Activated T-cell treated with anti-CD3 and anti-CD28 coated beads, Interleukin-2, amount 50 U/mL, for 72 hours (primary cell): ENCODE data around the gene MAP7D2. TPM values are rescaled to one million over a fixed set of nuclear protein-coding genes. Genes with fewer than 3 reads are reported as not detected.

Experiments
- ATAC-seq, 2 donors: fragments of 150-1000 bp; cut with Tn5 transposase; replicated peaks in 1 of 2; 2 replicates each; pipeline ENCODE4 v1.10.0; 2021; ENCODE audit warnings: moderate library complexity in 2 of 2, mild to moderate bottlenecking in 1 of 2
- DNase-seq, 2 donors: peaks; one replicate each; pipeline ENCODE4 v3.0.0; 2021 to 2022; ENCODE audit warnings: mixed read lengths in 1 of 2
- H3K27ac Mint-ChIP-seq: one replicate; pipeline ENCODE4 v1.8.0; 2022; ENCODE audit warnings: mild to moderate bottlenecking, moderate library complexity, mixed read lengths
- H3K27me3 Mint-ChIP-seq: one replicate; pipeline ENCODE4 v1.8.0; 2022; ENCODE audit warnings: low read depth, mixed read lengths
- H3K36me3 Mint-ChIP-seq, 2 donors: one replicate each; pipeline ENCODE4 v1.8.0; 2022; ENCODE audit warnings: mixed read lengths in 2 of 2, mild to moderate bottlenecking in 1 of 2; ENCODE audit not compliant: insufficient read depth in 2 of 2
- H3K4me1 Mint-ChIP-seq: one replicate; pipeline ENCODE4 v1.8.0; 2022; ENCODE audit warnings: low read depth, mixed read lengths
- H3K4me3 Mint-ChIP-seq, 2 donors: one replicate each; pipeline ENCODE4 v1.8.0; 2022; ENCODE audit warnings: mild to moderate bottlenecking in 2 of 2, mixed read lengths in 2 of 2, moderate library complexity in 2 of 2
- H3K9me3 Mint-ChIP-seq, 2 donors: one replicate each; pipeline ENCODE4 v1.8.0; 2022; ENCODE audit warnings: mixed read lengths in 2 of 2
- total RNA-seq, 2 donors: library from RNA; stranded (reverse); gene quantifications; one replicate each; pipeline ENCODE4 v1.2.3, GENCODE V29; 2022

Gene MAP7D2
- total RNA-seq, 2 donors from 2014 or later = 0.12 to 0.96 TPM

DNA sequence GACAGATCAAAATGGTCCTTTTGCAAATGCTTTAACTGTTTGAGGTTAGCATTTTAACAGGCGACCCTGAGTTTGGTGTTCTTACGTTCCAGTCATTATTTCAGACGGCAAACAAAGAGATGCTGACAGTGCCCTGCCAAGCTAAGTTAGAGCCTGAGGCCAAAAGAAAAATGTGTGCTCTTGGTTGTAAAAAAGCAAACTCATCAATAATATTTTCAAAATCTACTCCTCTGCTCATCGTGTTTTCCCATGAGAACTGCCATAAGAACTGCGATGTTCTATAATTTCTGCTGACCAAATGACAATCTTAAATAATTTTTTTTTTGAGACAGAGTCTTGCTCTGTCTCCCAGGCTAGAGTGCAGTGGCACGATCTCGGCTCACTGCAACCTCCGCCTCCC is 63.2 kb downstream of the MAP7D2 start:
- Mint-ChIP-seq H3K27me3 (no peaks in the 10 kb centered on the region), H3K27ac (no peak overlapping the region), H3K4me1 (no peaks in the 10 kb centered on the region), H3K4me3 (no peak overlapping the region), H3K9me3 (no peaks in the 10 kb centered on the region), H3K36me3 (no peaks in the 10 kb centered on the region)
- ATAC-seq (no peak), DNase-seq (no peak)

GRCh38 chrX:20046864-20047263 is 69.8 kb downstream of the MAP7D2 start:
- Mint-ChIP-seq H3K4me3 (no peak overlapping the region), H3K27me3 (no peaks in the 10 kb centered on the region), H3K27ac (no peak overlapping the region), H3K9me3 (no peaks in the 10 kb centered on the region), H3K36me3 (no peaks in the 10 kb centered on the region), H3K4me1 (no peaks in the 10 kb centered on the region)
- ATAC-seq (no peak), DNase-seq (no peak)

DNA sequence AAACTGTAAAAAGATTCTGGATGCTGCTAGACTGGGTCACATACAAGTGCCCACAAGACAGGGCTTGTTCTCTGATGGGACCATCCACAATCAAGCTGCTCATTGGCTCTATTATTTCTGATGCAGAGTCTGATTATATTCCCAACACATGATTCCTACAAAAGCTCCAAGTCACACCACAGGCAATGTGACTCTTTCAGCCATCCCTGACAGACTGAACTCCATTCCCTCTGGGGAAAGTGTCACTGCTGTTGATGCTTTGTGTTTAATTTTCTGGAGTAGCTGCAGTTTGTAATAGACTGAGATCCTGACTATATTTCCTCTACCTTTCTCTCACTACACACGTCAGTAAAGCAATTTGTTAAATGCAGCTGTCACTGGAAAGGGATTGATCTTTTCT is 70.5 kb downstream of the MAP7D2 start:
- no peak for ATAC-seq
- H3K27me3 Mint-ChIP-seq = no peaks in the 10 kb centered on the region
- H3K4me1 Mint-ChIP-seq = no peaks in the 10 kb centered on the region
- H3K9me3 Mint-ChIP-seq = no peaks in the 10 kb centered on the region
- no peak overlapping the region for H3K27ac Mint-ChIP-seq
- H3K4me3 Mint-ChIP-seq = no peak overlapping the region
- no peak for DNase-seq
- H3K36me3 Mint-ChIP-seq = no peaks in the 10 kb centered on the region

DNA sequence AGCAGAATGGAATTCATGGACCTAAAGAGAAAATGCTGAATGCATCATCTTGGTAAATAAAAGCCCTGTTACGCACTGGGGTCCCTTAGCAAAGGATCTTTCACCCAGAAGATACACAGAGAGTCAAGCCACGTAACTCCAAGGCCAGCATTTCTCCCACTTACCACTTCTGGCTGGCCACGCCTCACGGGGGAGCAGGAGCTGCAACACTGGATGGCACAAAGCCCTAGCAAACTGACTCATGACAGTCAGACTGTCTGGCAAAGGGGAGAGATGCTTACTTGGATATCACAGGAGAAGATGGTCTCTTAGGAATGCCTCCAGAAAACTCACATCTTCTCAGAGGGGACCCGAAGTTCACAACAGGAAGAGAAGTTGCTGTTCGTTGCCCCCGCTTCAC is 74.5 kb downstream of the MAP7D2 start:
- DNase-seq (no peak), ATAC-seq (no peak)
- no peak overlapping the region for H3K4me3 Mint-ChIP-seq
- peaks cover 6% of the 10 kb centered on the region for H3K27me3 Mint-ChIP-seq
- no peak overlapping the region for H3K27ac Mint-ChIP-seq
- H3K9me3 Mint-ChIP-seq = no peaks in the 10 kb centered on the region
- H3K4me1 Mint-ChIP-seq = no peaks in the 10 kb centered on the region
- H3K36me3 Mint-ChIP-seq = peaks cover 0 to 2% of the 10 kb centered on the region in 2 donors

- Mint-ChIP-seq H3K4me3 (no peak overlapping the region), H3K4me1 (no peaks in the 10 kb centered on the region), H3K9me3 (no peaks in the 10 kb centered on the region), H3K36me3 (peaks cover 0 to 2% of the 10 kb centered on the region in 2 donors), H3K27me3 (peaks cover 6% of the 10 kb centered on the region), H3K27ac (no peak overlapping the region)
- ATAC-seq = no peak
- no peak for DNase-seq
Measured at GRCh38 chrX:20038966-20039365, 77.7 kb downstream of the MAP7D2 start.

DNA sequence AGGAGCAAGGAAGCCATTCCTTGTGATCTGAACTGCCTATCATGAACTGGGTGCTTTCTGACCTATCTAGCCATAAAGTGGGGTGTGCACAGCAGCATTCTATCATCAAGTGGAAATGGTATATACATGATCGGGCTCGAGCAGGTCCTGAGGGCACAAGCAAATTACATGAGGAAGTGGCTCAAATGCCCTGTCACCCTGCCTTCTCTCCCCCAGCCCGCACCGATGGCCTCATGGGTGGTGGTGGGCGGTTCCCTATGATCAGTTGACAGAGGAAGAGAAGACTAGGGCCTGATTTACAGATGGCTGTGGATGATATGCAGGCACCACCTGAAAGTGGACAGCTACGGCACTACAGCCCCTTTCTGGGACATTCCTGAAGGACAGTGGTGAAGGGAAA is 79.5 kb downstream of the MAP7D2 start:
- peaks cover 0 to 2% of the 10 kb centered on the region in 2 donors for H3K36me3 Mint-ChIP-seq
- no peak overlapping the region for H3K4me3 Mint-ChIP-seq
- H3K9me3 Mint-ChIP-seq = no peaks in the 10 kb centered on the region
- DNase-seq (no peak), ATAC-seq (no peak)
- H3K4me1 Mint-ChIP-seq = no peaks in the 10 kb centered on the region
- no peak overlapping the region for H3K27ac Mint-ChIP-seq
- peaks cover 6% of the 10 kb centered on the region for H3K27me3 Mint-ChIP-seq

GRCh38 chrX:20032201-20032600 is 84.5 kb downstream of the MAP7D2 start:
- H3K27me3 Mint-ChIP-seq = no peaks in the 10 kb centered on the region
- H3K9me3 Mint-ChIP-seq = peaks cover 0 to 2% of the 10 kb centered on the region in 2 donors
- no peaks in the 10 kb centered on the region for H3K4me1 Mint-ChIP-seq
- H3K4me3 Mint-ChIP-seq = no peak overlapping the region
- DNase-seq (no peak), ATAC-seq (no peak)
- no peak overlapping the region for H3K27ac Mint-ChIP-seq
- H3K36me3 Mint-ChIP-seq = no peaks in the 10 kb centered on the region

GRCh38 chrX:20029728-20030127 is 87.0 kb downstream of the MAP7D2 start:
- Mint-ChIP-seq H3K27me3 (no peaks in the 10 kb centered on the region), H3K4me1 (no peaks in the 10 kb centered on the region), H3K4me3 (no peak overlapping the region), H3K27ac (no peak overlapping the region), H3K36me3 (no peaks in the 10 kb centered on the region), H3K9me3 (peaks cover 0 to 2% of the 10 kb centered on the region in 2 donors)
- ATAC-seq (no peak), DNase-seq (no peak)

DNA sequence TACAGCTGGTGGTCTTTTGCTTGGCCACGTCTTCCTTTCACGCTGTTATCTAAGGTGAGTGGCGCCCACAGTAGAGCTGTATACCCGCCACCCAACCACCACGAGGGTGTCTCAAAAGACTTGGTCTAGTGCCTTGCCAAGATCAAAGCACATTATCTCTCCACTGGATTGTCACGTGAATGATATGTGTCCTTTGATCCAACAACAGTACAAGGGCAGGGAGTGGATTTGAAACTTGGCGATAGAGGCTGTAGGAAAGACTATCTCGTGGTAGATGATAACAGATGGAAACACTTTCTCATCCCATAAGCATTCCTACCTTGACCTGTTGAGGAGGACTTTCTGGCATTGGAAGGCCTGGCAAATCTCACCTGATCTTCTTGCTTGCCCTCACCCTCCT is 88.1 kb downstream of the MAP7D2 start:
- Mint-ChIP-seq H3K4me3 (no peak overlapping the region), H3K4me1 (no peaks in the 10 kb centered on the region), H3K36me3 (no peaks in the 10 kb centered on the region), H3K27ac (no peak overlapping the region), H3K9me3 (peaks cover 0 to 2% of the 10 kb centered on the region in 2 donors), H3K27me3 (no peaks in the 10 kb centered on the region)
- DNase-seq = no peak
- ATAC-seq = no peak

GRCh38 chrX:20026278-20026677 is 90.4 kb downstream of the MAP7D2 start:
- ATAC-seq (no peak), DNase-seq (no peak)
- no peaks in the 10 kb centered on the region for H3K4me1 Mint-ChIP-seq
- no peaks in the 10 kb centered on the region for H3K27me3 Mint-ChIP-seq
- no peaks in the 10 kb centered on the region for H3K36me3 Mint-ChIP-seq
- H3K27ac Mint-ChIP-seq = no peak overlapping the region
- no peaks in the 10 kb centered on the region for H3K9me3 Mint-ChIP-seq
- no peak overlapping the region for H3K4me3 Mint-ChIP-seq

DNA sequence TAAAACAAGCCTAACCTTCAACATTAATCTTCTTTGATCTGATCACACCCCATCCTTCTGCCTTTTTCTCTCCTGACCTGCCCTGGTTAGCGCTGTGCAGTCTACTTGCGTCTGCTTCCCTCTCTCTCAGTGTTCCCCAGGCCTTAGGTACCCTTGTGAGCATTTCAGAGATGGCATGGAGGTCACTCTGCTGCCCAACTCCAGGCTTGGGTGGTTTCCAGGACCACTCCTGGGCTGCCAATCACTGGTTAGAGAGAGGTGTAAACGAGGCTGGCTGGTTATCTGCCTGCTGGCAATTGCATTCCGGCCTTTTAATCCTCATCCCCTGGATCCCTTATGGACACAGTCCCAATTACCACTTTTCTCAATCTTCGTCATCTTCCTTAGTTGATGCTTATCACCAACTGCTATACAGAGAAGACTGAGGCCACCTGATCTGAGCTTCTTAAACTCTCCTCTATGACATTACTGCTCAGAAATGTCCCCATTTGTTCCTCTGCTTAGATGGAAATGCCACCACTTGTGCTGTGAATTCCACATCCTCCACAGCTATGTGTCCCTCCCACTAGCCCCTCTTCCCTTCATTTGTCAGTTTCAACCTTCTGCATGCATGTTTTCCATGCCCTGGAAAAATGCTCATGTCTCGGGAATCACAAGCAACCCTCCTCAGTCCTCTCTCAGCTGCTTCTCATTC is 96.9 kb downstream of the MAP7D2 start:
- peaks cover 4 to 11% of the 10 kb centered on the region in 2 donors for H3K36me3 Mint-ChIP-seq
- no peak overlapping the region for H3K27ac Mint-ChIP-seq
- DNase-seq (no peak), ATAC-seq (no peak)
- H3K4me3 Mint-ChIP-seq = no peak overlapping the region
- H3K27me3 Mint-ChIP-seq = no peaks in the 10 kb centered on the region
- no peaks in the 10 kb centered on the region for H3K4me1 Mint-ChIP-seq
- peaks cover 6 to 11% of the 10 kb centered on the region in 2 donors for H3K9me3 Mint-ChIP-seq

DNA sequence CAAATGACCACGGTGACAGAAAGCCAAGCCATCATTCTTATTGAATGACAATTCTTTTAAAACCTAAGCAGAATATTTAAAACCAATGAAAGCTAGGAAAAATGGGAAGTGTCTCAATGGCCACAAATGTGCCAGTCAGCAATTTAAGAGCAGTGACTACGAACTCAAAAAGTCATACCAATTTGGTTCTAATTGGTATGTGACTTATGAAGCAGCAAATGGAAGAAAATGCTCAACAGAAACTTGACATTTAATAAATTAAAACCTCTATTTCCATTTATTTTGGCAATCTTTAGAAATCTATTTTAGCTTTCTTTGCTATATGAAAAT is 100.1 kb downstream of the MAP7D2 start:
- Mint-ChIP-seq H3K9me3 (peaks cover 6 to 11% of the 10 kb centered on the region in 2 donors), H3K36me3 (peaks cover 4 to 11% of the 10 kb centered on the region in 2 donors), H3K27ac (no peak overlapping the region), H3K27me3 (no peaks in the 10 kb centered on the region), H3K4me3 (no peak overlapping the region), H3K4me1 (no peaks in the 10 kb centered on the region)
- no peak for ATAC-seq
- DNase-seq = no peak

DNA sequence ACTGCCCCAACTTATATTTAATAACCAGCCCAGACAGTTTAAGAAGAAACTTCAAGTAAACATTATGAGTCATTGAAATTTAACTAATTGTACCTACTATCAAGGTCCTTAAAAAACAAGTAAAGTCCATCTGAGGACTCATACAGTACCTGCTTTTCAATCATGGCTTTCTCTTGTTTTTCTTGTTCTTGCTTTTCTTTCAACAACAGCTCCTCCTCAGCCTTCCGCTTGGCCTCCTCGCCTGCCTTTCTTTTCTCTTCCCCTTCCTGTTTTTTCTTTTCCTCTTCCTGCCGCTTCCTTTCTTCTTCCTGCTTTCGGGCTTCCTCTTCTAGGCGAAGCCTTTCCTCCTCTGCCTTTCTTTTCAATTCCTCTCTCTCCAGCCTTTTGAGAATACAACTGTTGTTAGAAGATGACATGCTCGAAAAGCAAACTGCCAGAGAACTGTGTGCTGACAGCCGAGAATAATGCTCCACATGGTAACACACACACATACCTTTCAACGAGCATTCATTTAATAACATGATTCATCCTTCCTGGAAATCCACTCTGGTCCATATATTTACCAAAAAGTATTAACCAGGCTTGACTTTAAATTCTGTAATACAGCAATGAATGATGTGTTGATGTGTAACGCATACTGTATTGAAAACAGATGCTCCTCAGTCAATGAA is 100.6 kb downstream of the MAP7D2 start:
- DNase-seq = no peak
- Mint-ChIP-seq H3K27ac (no peak overlapping the region), H3K27me3 (no peaks in the 10 kb centered on the region), H3K4me1 (no peaks in the 10 kb centered on the region), H3K36me3 (peaks cover 4 to 11% of the 10 kb centered on the region in 2 donors), H3K9me3 (peaks cover 6 to 11% of the 10 kb centered on the region in 2 donors), H3K4me3 (no peak overlapping the region)
- no peak for ATAC-seq

- ATAC-seq (no peak), DNase-seq (no peak)
- Mint-ChIP-seq H3K27me3 (no peaks in the 10 kb centered on the region), H3K4me3 (no peak overlapping the region), H3K4me1 (no peaks in the 10 kb centered on the region), H3K27ac (no peak overlapping the region), H3K36me3 (peaks cover 4 to 11% of the 10 kb centered on the region in 2 donors), H3K9me3 (peaks cover 6 to 11% of the 10 kb centered on the region in 2 donors)
Measured at GRCh38 chrX:20015422-20015821, 101.3 kb downstream of the MAP7D2 start.
